SJSA1 (cell line): Measurements from ENCODE around the gene LHX3. TPM values are rescaled to one million over a fixed set of nuclear protein-coding genes. Genes with fewer than 3 reads are reported as not detected.

Experiments used
- DNase-seq, 2 experiments: peaks; one replicate each; pipeline ENCODE4 v3.0.0-alpha.2; 2015 to 2020; ENCODE audit warnings: low spot score in 2 of 2, low read depth in 1 of 2
- H3K27ac ChIP-seq: fragments of 250-450 bp; sonication (Bioruptor Pico); 2 replicates; pipeline ENCODE4 v1.5.1; 2020; ENCODE audit warnings: mild to moderate bottlenecking, moderate library complexity
- H3K27me3 ChIP-seq: fragments of 250-450 bp; sonication (Bioruptor Pico); replicated peaks from 2 replicates; pipeline ENCODE4 v1.5.1; 2020; ENCODE audit warnings: mild to moderate bottlenecking, moderate library complexity
- H3K36me3 ChIP-seq: fragments of 250-450 bp; sonication (Bioruptor Pico); 2 replicates; pipeline ENCODE4 v1.5.1; 2020; ENCODE audit warnings: mild to moderate bottlenecking
- H3K4me1 ChIP-seq: fragments of 250-450 bp; sonication (Bioruptor Pico); replicated peaks from 2 replicates; pipeline ENCODE4 v1.6.1; 2021; ENCODE audit warnings: mild to moderate bottlenecking
- H3K4me3 ChIP-seq: fragments of 250-450 bp; sonication (Bioruptor Pico); 2 replicates; pipeline ENCODE4 v1.5.1; 2020; ENCODE audit warnings: mild to moderate bottlenecking
- H3K9me3 ChIP-seq: fragments of 250-450 bp; sonication (Bioruptor Pico); replicated peaks from 2 replicates; pipeline ENCODE4 v1.5.1; 2020; ENCODE audit warnings: mild to moderate bottlenecking
- total RNA-seq: library from RNA; depleted of rRNA; stranded (reverse); fragments of >200 nt; shearing (Covaris generic); gene quantifications from 2 replicates; pipeline ENCODE4 v1.2.3, GENCODE V29; 2014

Gene LHX3
- total RNA-seq, 1 experiment from 2014 or later, result not detected

DNA sequence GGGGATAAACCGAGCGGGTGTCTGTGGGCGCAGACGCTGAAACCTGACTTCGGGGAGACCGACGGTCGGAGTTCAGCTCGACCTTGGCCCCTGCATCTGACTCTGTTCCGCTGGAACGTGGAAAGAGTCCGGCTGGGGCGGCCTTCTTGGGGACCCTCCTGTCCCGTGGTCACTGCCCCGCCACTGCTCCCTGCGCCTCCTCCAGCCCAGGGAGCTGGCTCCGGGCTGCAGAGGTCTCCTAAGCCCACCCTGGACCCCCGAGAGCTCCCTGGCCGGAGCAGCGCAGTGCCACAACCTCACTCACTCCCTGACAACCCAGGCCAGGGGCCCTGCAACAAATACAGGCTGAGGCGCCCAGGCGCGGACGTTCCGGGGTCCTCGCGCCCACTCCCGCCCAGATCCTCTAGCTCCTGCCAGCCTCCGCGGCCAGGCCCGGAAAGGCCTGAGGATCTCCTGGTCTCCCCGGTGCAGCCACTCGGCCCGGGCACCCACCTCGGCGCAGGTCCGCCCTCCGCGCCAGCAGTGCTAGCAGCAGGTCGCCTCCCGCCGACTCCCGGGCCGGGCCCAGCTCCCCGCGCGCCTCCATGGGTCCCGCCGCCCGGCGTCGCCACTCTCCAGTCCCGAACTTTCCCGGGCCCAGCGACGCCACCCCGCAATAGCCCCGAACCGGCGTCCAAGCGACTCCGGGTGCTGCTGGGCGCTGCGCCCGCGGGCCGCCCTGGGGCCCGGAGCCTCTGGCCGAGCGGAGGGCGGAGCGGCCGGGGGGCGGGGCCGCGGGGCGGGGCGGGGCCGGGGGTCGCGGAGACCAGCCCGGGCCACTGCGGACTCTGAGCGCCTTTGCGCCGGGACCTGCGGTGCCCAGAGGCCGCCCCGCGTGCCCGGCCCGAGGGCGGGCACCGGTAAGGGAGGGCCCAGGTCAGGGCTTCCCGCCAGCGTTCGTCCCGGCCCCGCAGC, 2.2 kb downstream of the LHX3 start:
- H3K27ac ChIP-seq, result no peak overlapping the region
- peaks cover 70% of the 10 kb centered on the region for H3K27me3 ChIP-seq
- H3K4me3 ChIP-seq, result no peak overlapping the region
- DNase-seq, result no peak
- no peaks in the 10 kb centered on the region for H3K36me3 ChIP-seq
- no peaks in the 10 kb centered on the region; the same call in 1 of the 2 replicates for H3K9me3 ChIP-seq
- H3K4me1 ChIP-seq, result no peaks in the 10 kb centered on the region

DNA sequence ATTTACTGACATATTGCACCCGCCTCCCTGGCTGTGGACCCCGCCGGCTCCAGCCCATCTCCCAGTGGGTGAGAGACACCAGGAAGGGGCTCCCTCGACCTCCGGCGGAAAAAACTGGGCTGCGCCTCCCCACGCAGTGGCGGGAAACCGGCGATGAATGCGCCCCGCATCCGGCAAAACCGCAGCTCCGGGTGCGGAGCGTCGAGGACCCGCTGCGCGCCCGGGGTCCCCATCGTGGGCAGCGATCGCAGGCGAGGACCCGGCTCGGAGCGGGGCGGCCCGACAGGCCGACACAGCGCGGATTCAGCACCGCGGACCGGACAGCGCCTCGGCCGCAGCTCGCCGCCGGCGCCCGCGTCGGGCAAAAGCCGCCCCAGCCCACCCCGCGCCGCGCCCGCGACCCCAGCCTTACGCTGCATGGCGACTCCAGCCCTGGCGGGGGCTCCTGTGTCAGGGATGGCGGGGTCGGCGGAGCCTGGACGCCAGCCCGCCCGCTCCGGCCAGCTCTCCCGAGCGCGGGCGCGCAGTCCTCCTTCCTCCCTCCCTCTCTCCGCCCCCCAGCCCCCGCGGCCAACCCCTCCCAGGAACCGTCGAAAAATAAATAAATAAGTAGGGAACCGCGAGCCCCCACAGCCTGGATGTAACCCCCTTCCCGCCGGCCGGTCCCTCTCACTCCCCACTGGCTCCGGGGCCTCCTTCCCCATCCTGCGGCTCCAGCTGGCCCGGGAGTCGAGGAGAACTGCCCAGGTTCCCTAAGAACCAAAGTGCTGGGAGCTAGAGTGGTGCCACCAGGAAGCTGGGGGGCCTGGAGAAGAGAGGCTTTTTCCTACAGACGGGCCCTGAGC, 3.1 kb downstream of the LHX3 start:
- DNase-seq, result no peak
- Histone ChIP-seq H3K36me3 (no peaks in the 10 kb centered on the region), H3K27ac (no peak overlapping the region), H3K4me1 (no peaks in the 10 kb centered on the region), H3K9me3 (no peaks in the 10 kb centered on the region; the same call in 1 of the 2 replicates), H3K27me3 (peaks cover 79% of the 10 kb centered on the region), H3K4me3 (no peak overlapping the region)

DNA sequence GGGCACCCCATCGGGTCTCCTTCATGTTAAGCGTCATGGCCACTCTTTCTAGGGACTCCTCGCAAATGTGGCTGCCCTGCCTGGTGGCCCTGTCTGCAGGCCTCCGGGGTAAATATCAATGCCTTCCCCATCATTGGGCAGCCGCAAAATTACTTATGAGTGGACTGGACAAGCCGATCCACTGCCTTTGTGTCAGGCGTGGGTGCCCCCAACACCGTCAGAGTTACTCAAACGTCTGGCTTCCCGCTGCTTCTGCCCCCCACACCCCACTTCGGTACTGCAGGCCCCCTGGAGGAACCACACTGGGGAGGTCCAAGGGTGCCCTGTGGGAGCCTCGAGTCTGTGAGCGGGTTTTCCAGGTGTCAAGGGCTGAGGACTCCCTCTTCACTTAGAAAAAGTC, 3.8 kb downstream of the LHX3 start:
- no peaks in the 10 kb centered on the region; the same call in 1 of the 2 replicates for H3K9me3 ChIP-seq

DNA sequence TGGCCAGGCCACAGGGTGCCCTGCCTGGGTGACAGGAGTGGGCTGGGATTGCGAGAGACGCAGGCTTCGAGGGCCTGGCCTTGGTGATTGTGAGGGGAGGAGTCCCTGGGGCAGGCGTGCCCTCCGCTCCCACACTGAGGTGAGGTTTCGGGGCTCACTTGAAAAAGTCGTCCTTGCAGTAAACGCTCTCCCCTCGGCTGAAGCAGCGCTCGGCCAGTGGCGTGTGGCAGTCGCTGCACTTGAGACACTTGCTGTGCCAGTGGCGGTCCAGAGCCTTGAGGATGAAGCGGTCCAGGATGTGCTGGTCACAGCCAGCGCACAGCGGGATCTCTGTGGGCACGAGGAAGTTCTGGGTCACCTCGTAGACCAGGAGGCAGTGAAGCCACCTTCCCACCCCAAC, 4.5 kb downstream of the LHX3 start:
- Histone ChIP-seq H3K27me3 (peaks cover 88% of the 10 kb centered on the region), H3K27ac (no peak overlapping the region), H3K4me3 (no peak overlapping the region), H3K36me3 (no peaks in the 10 kb centered on the region), H3K4me1 (no peaks in the 10 kb centered on the region), H3K9me3 (no peaks in the 10 kb centered on the region; the same call in 1 of the 2 replicates)
- no peak for DNase-seq

More for the DNA sequence above, 3.8 kb downstream of the LHX3 start:
- H3K4me1 ChIP-seq, result no peaks in the 10 kb centered on the region
- no peaks in the 10 kb centered on the region for H3K36me3 ChIP-seq
- no peak for DNase-seq
- H3K4me3 ChIP-seq, result no peak overlapping the region
- H3K27me3 ChIP-seq, result peaks cover 86% of the 10 kb centered on the region
- no peak overlapping the region for H3K27ac ChIP-seq

DNA sequence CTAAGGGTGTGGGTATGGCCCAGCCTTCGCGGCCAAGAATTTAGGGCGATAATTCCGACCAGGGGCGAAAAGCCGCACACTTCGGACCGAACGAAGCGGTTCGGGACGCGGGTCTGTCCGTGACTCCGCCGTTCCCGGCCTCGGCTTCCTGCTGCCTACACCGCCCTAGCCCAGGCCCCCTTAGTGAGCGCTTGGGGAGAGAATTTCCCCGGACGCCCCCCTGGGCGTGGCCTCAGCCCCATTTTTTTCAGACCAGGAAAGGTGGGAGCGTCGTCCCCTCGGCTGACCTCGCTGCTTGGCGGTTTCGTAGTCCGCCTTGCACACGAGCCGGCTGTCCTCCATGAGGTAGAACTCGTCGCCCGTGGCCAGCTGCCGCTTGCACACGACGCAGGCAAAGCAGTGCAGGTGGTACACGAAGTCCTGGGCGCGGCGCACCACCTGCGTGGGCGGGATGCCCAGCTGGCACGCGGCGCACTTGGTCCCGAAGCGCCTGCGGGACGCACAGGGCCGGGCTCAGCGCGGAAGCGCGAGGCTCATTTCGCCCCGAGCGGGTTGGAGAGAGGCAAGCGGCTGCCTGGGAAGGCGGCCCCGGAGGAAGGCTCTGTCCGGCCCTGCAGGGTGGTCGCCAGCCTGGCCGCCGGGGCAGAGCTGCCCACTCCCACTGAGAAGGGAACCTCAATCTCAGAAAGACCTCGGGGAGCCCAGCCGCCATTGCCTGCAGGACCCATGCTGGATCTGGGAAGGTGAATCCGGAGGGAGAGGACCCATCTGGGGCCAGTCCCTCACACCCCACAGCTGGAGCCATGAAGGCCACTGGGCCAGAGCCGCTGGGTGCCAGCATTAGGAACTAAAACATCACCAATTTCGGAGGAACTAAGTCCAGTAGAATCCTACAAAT, 5.3 kb downstream of the LHX3 start:
- peaks cover 89% of the 10 kb centered on the region for H3K27me3 ChIP-seq
- no peak overlapping the region for H3K4me3 ChIP-seq
- no peaks in the 10 kb centered on the region for H3K36me3 ChIP-seq
- no peaks in the 10 kb centered on the region; the same call in 1 of the 2 replicates for H3K9me3 ChIP-seq
- no peaks in the 10 kb centered on the region for H3K4me1 ChIP-seq
- no peak for DNase-seq
- H3K27ac ChIP-seq, result no peak overlapping the region

DNA sequence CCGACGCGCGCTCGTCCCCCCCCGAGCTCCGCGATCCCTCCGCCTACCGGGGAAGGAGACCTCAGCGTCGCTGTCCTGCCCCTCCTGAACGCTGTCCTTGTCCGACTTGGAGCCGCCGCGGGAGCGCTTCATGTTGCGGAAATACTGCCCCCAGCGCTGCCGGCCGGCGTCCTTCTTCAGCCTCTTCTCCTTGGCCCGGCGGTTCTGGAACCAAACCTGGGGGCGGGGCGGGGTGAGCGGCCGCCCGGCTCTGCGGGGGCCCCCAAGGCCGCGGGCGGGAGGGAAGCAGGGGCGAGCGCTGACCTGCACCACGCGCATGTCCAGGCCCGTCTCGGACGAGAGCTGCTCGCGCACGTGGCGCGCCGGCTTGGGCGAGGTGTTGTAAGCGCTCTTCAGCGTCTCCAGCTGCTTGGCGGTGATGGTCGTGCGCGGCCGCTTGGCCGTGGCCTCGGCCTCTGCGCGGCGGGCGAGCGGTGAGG, 6.3 kb downstream of the LHX3 start:
- no peak overlapping the region for H3K27ac ChIP-seq
- H3K9me3 ChIP-seq, result no peaks in the 10 kb centered on the region
- no peak for DNase-seq
- H3K27me3 ChIP-seq, result peaks cover 85% of the 10 kb centered on the region
- no peaks in the 10 kb centered on the region for H3K4me1 ChIP-seq
- H3K4me3 ChIP-seq, result no peak overlapping the region
- no peaks in the 10 kb centered on the region for H3K36me3 ChIP-seq

DNA sequence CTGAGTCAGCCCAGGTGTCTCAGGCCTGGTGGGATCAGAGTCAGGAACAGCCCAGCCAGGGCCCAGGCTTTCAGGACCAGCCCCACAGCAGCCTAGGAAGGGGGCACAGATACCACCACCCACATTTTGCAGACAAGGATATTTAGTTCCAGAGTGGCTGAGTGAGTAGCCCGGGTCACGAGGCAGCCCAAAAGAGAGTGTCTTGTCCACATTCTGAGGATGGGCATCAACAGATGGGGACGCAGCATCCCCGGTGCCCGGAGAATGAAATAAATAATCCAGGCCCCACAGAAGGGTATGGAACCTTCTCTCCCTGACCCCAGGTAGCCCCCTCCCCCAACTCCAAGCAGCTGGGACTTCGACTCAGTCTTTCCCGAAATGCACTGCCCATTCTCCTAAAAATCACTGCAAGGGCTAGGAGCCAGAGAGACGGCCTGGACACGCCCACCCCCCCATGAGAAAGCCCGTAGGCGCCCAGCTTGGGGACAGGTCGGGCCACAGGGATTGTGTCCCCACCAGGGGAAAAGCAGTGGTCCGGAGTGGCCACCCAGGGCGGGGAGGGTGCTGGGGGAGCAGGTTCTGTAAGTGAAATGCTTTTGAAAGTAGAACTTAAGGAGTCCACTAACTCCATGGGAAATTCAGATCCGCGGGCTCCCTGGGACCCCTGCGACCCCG, 6.9 kb downstream of the LHX3 start:
- Histone ChIP-seq H3K27ac (no peak overlapping the region), H3K4me3 (no peak overlapping the region), H3K4me1 (no peaks in the 10 kb centered on the region), H3K27me3 (peaks cover 85% of the 10 kb centered on the region), H3K9me3 (no peaks in the 10 kb centered on the region), H3K36me3 (no peaks in the 10 kb centered on the region)
- DNase-seq, result no peak

DNA sequence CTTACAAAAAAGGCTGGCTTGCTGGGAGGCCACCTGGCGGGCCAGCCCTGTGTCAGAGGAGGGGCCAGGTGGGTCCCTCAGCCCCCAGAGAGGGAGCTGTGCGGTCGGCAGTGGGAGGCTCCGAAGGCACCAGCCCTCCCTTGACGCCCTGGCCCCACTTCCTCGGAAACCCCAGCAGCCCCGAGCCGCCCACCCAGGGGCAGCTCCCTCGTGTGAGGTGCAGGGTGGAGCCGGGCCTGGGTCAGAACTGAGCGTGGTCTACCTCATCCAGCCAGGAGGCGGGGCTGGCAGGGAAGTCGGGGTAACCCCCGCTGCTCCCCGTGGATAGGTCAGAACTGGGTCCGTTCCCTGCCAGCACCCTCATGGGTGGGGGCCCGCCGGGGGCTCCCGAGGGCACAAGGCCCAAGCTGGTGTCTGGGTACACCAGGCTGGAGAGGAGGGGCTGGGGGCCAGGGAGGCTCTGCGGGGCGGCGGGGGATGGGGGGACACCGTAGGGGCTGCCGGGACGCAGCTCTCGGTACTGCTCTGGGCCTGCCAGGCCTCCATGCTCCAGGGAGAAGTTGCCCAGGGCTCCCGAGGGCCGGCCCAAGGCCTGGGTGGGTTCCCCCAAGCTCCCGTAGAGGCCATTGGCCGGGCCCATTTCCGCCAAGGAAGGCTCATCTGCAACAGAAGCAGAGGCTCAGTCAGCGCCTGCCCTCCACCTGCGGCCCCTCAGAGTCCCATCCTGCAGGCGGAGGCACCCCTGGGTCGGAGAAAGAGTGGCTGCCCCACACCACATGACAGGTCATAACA, 7.6 kb downstream of the LHX3 start:
- no peaks in the 10 kb centered on the region for H3K36me3 ChIP-seq
- H3K4me3 ChIP-seq, result no peak overlapping the region
- H3K4me1 ChIP-seq, result no peaks in the 10 kb centered on the region
- DNase-seq, result no peak
- no peak overlapping the region for H3K27ac ChIP-seq
- peaks cover 87% of the 10 kb centered on the region for H3K27me3 ChIP-seq
- H3K9me3 ChIP-seq, result no peaks in the 10 kb centered on the region

DNA sequence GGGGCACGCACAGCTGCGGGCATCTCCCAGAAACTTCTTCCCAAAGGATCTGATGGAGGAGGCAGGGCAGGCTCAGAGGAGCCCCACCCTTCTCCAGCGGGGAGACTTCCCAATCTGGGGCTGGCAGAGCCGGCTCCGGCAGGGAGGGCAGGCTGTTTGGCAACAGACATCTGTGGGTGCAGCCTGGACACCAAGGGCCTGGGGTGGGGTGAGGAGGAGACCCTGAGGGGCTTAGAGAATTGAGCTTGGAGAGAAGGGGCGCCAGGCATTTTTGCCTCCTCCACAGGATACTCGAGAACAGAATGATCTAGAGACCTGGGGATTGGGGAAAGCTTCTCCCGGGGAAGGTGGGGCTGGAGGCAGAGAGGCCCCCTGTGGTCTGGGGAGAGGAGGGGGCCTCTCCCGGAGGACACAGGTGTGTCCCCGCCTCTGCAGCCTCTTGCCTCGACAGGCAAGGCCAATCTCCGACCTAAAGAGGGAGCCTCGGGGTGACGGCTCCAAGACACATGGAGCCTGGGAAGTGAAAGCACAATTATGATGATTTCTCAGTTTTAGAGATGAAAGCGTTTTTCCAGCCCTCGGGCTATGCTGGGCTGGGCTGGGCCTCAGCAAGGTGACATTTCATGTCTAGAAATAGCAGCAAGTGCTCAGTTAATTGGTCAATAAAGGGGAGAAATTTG, 8.4 kb downstream of the LHX3 start:
- no peak for DNase-seq
- Histone ChIP-seq H3K9me3 (no peaks in the 10 kb centered on the region), H3K27ac (no peak overlapping the region), H3K4me1 (no peaks in the 10 kb centered on the region), H3K4me3 (no peak overlapping the region), H3K27me3 (peaks cover 87% of the 10 kb centered on the region), H3K36me3 (no peaks in the 10 kb centered on the region)

DNA sequence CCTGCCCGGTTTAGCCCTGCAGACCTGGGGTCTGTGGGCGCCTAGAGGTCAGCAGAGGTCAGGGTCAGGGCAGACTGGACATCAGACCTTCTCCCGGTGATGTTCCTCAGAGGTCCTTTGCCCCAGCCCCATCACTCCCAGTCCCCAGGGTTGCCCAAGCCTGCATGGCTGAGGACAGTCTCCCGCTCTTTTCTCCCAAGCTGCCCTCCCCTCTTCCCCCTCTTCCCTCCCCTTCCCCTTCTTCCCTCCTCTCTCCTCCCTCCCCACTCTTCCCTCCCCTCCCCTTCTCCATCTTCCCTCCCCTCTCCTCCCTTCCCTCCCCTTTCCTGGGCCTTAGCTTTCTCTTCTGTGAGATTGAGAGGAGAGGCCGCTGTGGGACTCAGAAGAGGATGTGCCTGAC, 10.4 kb downstream of the LHX3 start:
- Histone ChIP-seq H3K4me3 (no peak overlapping the region), H3K27me3 (peaks cover 73% of the 10 kb centered on the region), H3K36me3 (no peaks in the 10 kb centered on the region), H3K27ac (no peak overlapping the region), H3K4me1 (no peaks in the 10 kb centered on the region), H3K9me3 (no peaks in the 10 kb centered on the region)
- DNase-seq, result no peak

DNA sequence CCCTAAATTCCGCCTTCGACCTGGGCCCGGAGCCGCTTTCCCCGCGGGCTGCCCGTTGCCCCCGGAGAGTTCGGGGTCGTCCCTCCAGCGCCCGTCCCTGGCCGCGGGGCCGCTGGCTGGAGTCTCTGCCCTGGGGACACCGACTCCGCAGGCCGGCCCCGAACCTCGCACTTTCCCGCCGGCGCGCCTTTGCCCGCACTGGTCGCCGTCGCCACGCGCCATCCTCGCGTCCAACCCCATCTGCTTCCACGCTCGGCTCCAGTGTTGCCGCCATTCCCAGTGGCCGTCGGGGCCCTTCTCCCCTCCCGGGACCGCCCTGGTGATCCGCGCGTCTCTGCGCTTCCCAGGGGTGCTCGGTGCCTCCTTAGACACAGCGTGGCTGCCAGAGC, 11.0 kb downstream of the LHX3 start:
- Histone ChIP-seq H3K4me3 (no peak overlapping the region), H3K4me1 (no peaks in the 10 kb centered on the region), H3K9me3 (no peaks in the 10 kb centered on the region), H3K36me3 (no peaks in the 10 kb centered on the region), H3K27ac (no peak overlapping the region), H3K27me3 (peaks cover 68% of the 10 kb centered on the region)
- DNase-seq, result no peak
